H9 (cell line): ENCODE data around the gene CEBPE. TPM values are rescaled to one million over a fixed set of nuclear protein-coding genes. Genes with fewer than 3 reads are reported as not detected.

Experiments
- DNase-seq: peaks from one replicate; pipeline ENCODE4 v3.0.0-alpha.2; 2017
- H2AFZ ChIP-seq: one replicate; pipeline ENCODE4 v1.6.1; 2013; ENCODE audit warnings: mild to moderate bottlenecking, low read length, control low read depth, moderate library complexity
- H2AK5ac ChIP-seq: 2 replicates; pipeline ENCODE4 v1.6.1; 2013; ENCODE audit warnings: low read length, control low read depth, mixed read lengths; ENCODE audit not compliant: insufficient read length
- H2BK120ac ChIP-seq: one replicate; pipeline ENCODE4 v1.6.1; 2013; ENCODE audit warnings: low read depth, mild to moderate bottlenecking, low read length, control low read depth, inconsistent platforms; ENCODE audit not compliant: poor library complexity, severe bottlenecking
- H2BK12ac ChIP-seq: 2 replicates; pipeline ENCODE4 v1.6.1; 2013; ENCODE audit warnings: low read length, control low read depth, mixed read lengths, low read depth; ENCODE audit not compliant: insufficient read length
- H2BK15ac ChIP-seq: 2 replicates; pipeline ENCODE4 v1.6.1; 2013; ENCODE audit warnings: low read depth, low read length, control low read depth
- H2BK20ac ChIP-seq: one replicate; pipeline ENCODE4 v1.6.1; 2013; ENCODE audit warnings: low read depth, mild to moderate bottlenecking, low read length, control low read depth, inconsistent platforms; ENCODE audit not compliant: poor library complexity, severe bottlenecking
- H2BK5ac ChIP-seq: 2 replicates; pipeline ENCODE4 v1.6.1; 2013; ENCODE audit warnings: low read length, control low read depth, mixed read lengths; ENCODE audit not compliant: insufficient read length
- H3K14ac ChIP-seq: 2 replicates; pipeline ENCODE4 v1.6.1; 2013; ENCODE audit warnings: low read length, control low read depth; ENCODE audit not compliant: insufficient read depth
- H3K18ac ChIP-seq: 2 replicates; pipeline ENCODE4 v1.6.1; 2013; ENCODE audit warnings: low read depth, mild to moderate bottlenecking, mixed read lengths, low read length, control low read depth; ENCODE audit not compliant: insufficient read length
- H3K23ac ChIP-seq: 2 replicates; pipeline ENCODE4 v1.6.1; 2013; ENCODE audit warnings: low read length, control low read depth, mixed read lengths, low read depth; ENCODE audit not compliant: insufficient read length
- H3K23me2 ChIP-seq: 2 replicates; pipeline ENCODE4 v1.6.1; 2013; ENCODE audit warnings: low read depth, mild to moderate bottlenecking, mixed read lengths, low read length, control low read depth; ENCODE audit not compliant: insufficient read length, poor library complexity, severe bottlenecking
- H3K27ac ChIP-seq: 2 replicates; pipeline ENCODE4 v1.5.1; 2013; ENCODE audit warnings: low read length, control low read depth, mixed read lengths, low read depth; ENCODE audit not compliant: insufficient read length
- H3K27me3 ChIP-seq: 2 replicates; pipeline ENCODE4 v1.6.1; 2013; ENCODE audit warnings: low read length, control low read depth, inconsistent platforms; ENCODE audit not compliant: insufficient read depth
- H3K4ac ChIP-seq: 2 replicates; pipeline ENCODE4 v1.6.1; 2013; ENCODE audit warnings: low read depth, mild to moderate bottlenecking, control low read depth, inconsistent platforms, low read length, moderate library complexity
- H3K4me1 ChIP-seq: 2 replicates; pipeline ENCODE4 v1.6.1; 2013; ENCODE audit warnings: low read length, control low read depth, inconsistent platforms; ENCODE audit not compliant: insufficient read depth
- H3K4me2 ChIP-seq: 2 replicates; pipeline ENCODE4 v1.6.1; 2013; ENCODE audit warnings: low read length, control low read depth, mixed read lengths; ENCODE audit not compliant: insufficient read length, insufficient read depth
- H3K56ac ChIP-seq: 2 replicates; pipeline ENCODE4 v1.6.1; 2013; ENCODE audit warnings: low read depth, mild to moderate bottlenecking, mixed read lengths, low read length, control low read depth; ENCODE audit not compliant: insufficient read length
- H3K79me1 ChIP-seq: 2 replicates; pipeline ENCODE4 v1.6.1; 2013; ENCODE audit warnings: low read depth, mild to moderate bottlenecking, moderate library complexity, low read length, control low read depth, inconsistent platforms; ENCODE audit not compliant: insufficient read depth, poor library complexity, severe bottlenecking
- H3K79me2 ChIP-seq: 2 replicates; pipeline ENCODE4 v1.6.1; 2013; ENCODE audit warnings: low read length, control low read depth, inconsistent platforms; ENCODE audit not compliant: insufficient read depth
- H3K9ac ChIP-seq: 2 replicates; pipeline ENCODE4 v1.6.1; 2013; ENCODE audit warnings: low read length, control low read depth, mixed read lengths; ENCODE audit not compliant: insufficient read length; ENCODE audit errors: extremely low read depth
- H3K9me3 ChIP-seq: one replicate; pipeline ENCODE4 v1.6.1; 2013; ENCODE audit warnings: low read depth, low read length, inconsistent platforms; ENCODE audit not compliant: control insufficient read depth
- H3T11ph ChIP-seq: one replicate; pipeline ENCODE4 v1.6.1; 2013; ENCODE audit warnings: mild to moderate bottlenecking, low read length, control low read depth, inconsistent platforms
- H4K20me1 ChIP-seq: one replicate; pipeline ENCODE4 v1.6.1; 2013; ENCODE audit not compliant: control insufficient read depth, insufficient read length, insufficient read depth
- H4K5ac ChIP-seq: 2 replicates; pipeline ENCODE4 v1.6.1; 2013; ENCODE audit warnings: low read depth, mild to moderate bottlenecking, mixed read lengths, low read length, control low read depth; ENCODE audit not compliant: insufficient read length
- H4K8ac ChIP-seq: replicated peaks from 2 replicates; pipeline ENCODE4 v1.6.1; 2013; ENCODE audit warnings: low read length, control low read depth, mixed read lengths, low read depth; ENCODE audit not compliant: insufficient read length
- H4K91ac ChIP-seq: 2 replicates; pipeline ENCODE4 v1.6.1; 2013; ENCODE audit warnings: low read depth, mild to moderate bottlenecking, moderate library complexity, mixed read lengths, low read length, control low read depth; ENCODE audit not compliant: insufficient read length
- H3K27ac Mint-ChIP-seq, 3 experiments: 2 replicates in 2 of 3; 3 replicates in 1 of 3; pipeline ENCODE4 v1.8.0; 2020 to 2021; ENCODE audit warnings: mixed read lengths in 3 of 3, mild to moderate bottlenecking in 1 of 3, moderate library complexity in 1 of 3
- H3K27me3 Mint-ChIP-seq: 2 replicates; pipeline ENCODE4 v1.8.0; 2021; ENCODE audit warnings: low read depth, mild to moderate bottlenecking, moderate library complexity, mixed read lengths
- H3K36me3 Mint-ChIP-seq, 3 experiments: 2 replicates in 2 of 3; 3 replicates in 1 of 3; pipeline ENCODE4 v1.8.0; 2020 to 2021; ENCODE audit warnings: low read depth in 3 of 3, mixed read lengths in 3 of 3; ENCODE audit not compliant: insufficient read depth in 1 of 3
- H3K4me1 Mint-ChIP-seq, 2 experiments: 2 replicates each; pipeline ENCODE4 v1.8.0; 2020; ENCODE audit warnings: mixed read lengths in 2 of 2
- H3K4me3 Mint-ChIP-seq, 2 experiments: 2 replicates in 1 of 2; 3 replicates in 1 of 2; pipeline ENCODE4 v1.8.0; 2020 to 2021; ENCODE audit warnings: mild to moderate bottlenecking in 2 of 2, mixed read lengths in 2 of 2, moderate library complexity in 1 of 2
- H3K9me3 Mint-ChIP-seq, 2 experiments: 2 replicates in 1 of 2; 3 replicates in 1 of 2; pipeline ENCODE4 v1.8.0; 2020; ENCODE audit warnings: mild to moderate bottlenecking in 2 of 2, mixed read lengths in 2 of 2, moderate library complexity in 1 of 2
- WGBS: extraction: QIAGEN DNeasy Blood & Tissue Kit; methylation state at CpG from one replicate; pipeline ENCODE4 v1.1.7; 2013; ENCODE audit warnings: missing lambda C conversion rate, low lambda C conversion rate, mixed read lengths; ENCODE audit not compliant: insufficient read length; ENCODE audit errors: extremely low coverage; 5-methylcytosine and 5-hydroxymethylcytosine counted together
- total RNA-seq: library from RNA; stranded (reverse); gene quantifications from 2 replicates; pipeline ENCODE4 v1.2.1, GENCODE V29; 2021
- TF ChIP-seq, protein P1 (sequence below): fragments of 200-600 bp; sonication (generic); conservative IDR thresholded peaks from 3 replicates; pipeline ENCODE4 v1.8.0; 2021; ENCODE audit warnings: antibody characterized with exemption, mild to moderate bottlenecking

CEBPE gene
- total RNA-seq, 1 experiment from 2014 or later = not detected

DNA sequence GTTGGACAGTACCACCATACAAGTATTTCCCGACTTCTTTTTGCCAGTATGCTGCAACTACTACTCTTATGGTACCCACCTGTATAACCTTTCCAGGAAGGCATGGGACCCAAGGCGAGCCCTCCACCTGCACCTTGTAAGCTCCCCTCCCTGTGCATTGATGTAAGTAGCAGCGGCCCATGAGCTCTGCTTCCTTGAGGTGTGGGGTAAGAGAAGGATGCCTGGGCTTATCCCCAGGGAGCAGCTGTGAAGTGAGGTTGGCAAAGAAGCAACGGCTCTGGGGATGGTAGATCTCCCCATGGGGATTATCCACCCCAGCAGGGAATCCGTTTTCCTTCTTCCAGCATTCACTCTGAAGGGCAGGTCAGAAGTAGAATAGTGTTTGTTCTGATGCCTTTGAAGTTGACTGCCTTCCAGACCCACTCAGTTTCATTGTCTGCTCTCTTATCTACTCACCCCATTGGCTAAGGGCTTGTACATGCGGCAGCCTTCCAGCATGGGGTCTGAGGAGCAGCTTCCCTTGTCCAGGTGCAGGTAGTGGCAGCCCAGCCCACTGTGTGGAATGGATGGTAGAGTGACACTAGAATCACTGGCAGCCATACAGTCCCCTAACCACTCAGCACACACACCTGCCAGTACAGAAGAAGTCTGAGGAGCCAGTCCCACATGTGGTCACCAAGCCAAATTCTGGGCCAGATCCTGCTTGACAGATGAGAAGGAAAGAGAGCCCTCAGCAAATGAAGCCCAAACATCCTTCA lies 17.7 kb downstream of the CEBPE start:
- H3K23ac ChIP-seq = no peak overlapping the region
- no CpG with 5 or more reads among the region's 6 CpGs for WGBS
- H3T11ph ChIP-seq = no peak overlapping the region
- no peaks in the 10 kb centered on the region for H4K20me1 ChIP-seq
- no peak overlapping the region for H3K56ac ChIP-seq
- no peak overlapping the region for H3K27ac Mint-ChIP-seq
- no peak overlapping the region for H2AK5ac ChIP-seq
- H4K91ac ChIP-seq = no peak overlapping the region
- H3K9me3 ChIP-seq = no peaks in the 10 kb centered on the region
- no peaks in the 10 kb centered on the region for H3K23me2 ChIP-seq
- H3K14ac ChIP-seq = no peak overlapping the region
- peaks cover 27% of the 10 kb centered on the region for H3K27me3 Mint-ChIP-seq
- H3K4ac ChIP-seq = no peak overlapping the region
- no peak overlapping the region for H2BK120ac ChIP-seq
- no peak overlapping the region for H4K8ac ChIP-seq
- no peak overlapping the region for H3K27ac ChIP-seq
- H3K4me3 Mint-ChIP-seq = no peak overlapping the region
- H4K5ac ChIP-seq = no peak overlapping the region
- H2BK5ac ChIP-seq = no peak overlapping the region
- no peaks in the 10 kb centered on the region; the same call in 1 of the 2 replicates for H3K4me1 ChIP-seq
- DNase-seq = no peak
- H2BK12ac ChIP-seq = no peak overlapping the region
- no peaks in the 10 kb centered on the region for H3K27me3 ChIP-seq
- no peak overlapping the region for H2BK20ac ChIP-seq
- peaks cover 4% of the 10 kb centered on the region; the same call in 1 of the 2 replicates for H3K79me2 ChIP-seq
- H3K4me1 Mint-ChIP-seq = peaks cover 51 to 62% of the 10 kb centered on the region in 2 experiments
- H3K79me1 ChIP-seq = peaks cover 2% of the 10 kb centered on the region
- TF ChIP-seq, protein P1, sequence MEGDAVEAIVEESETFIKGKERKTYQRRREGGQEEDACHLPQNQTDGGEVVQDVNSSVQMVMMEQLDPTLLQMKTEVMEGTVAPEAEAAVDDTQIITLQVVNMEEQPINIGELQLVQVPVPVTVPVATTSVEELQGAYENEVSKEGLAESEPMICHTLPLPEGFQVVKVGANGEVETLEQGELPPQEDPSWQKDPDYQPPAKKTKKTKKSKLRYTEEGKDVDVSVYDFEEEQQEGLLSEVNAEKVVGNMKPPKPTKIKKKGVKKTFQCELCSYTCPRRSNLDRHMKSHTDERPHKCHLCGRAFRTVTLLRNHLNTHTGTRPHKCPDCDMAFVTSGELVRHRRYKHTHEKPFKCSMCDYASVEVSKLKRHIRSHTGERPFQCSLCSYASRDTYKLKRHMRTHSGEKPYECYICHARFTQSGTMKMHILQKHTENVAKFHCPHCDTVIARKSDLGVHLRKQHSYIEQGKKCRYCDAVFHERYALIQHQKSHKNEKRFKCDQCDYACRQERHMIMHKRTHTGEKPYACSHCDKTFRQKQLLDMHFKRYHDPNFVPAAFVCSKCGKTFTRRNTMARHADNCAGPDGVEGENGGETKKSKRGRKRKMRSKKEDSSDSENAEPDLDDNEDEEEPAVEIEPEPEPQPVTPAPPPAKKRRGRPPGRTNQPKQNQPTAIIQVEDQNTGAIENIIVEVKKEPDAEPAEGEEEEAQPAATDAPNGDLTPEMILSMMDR = no peak
- no peak overlapping the region for H3K9ac ChIP-seq
- no peak overlapping the region for H2BK15ac ChIP-seq
- H3K36me3 Mint-ChIP-seq = peaks cover 11 to 25% (median 24%) of the 10 kb centered on the region in 3 experiments
- no peak overlapping the region for H3K18ac ChIP-seq
- H2AFZ ChIP-seq = no peak overlapping the region
- H3K4me2 ChIP-seq = no peak overlapping the region
- no peaks in the 10 kb centered on the region for H3K9me3 Mint-ChIP-seq
